Measurements from ENCODE around the gene TUBB4B.

DNA sequence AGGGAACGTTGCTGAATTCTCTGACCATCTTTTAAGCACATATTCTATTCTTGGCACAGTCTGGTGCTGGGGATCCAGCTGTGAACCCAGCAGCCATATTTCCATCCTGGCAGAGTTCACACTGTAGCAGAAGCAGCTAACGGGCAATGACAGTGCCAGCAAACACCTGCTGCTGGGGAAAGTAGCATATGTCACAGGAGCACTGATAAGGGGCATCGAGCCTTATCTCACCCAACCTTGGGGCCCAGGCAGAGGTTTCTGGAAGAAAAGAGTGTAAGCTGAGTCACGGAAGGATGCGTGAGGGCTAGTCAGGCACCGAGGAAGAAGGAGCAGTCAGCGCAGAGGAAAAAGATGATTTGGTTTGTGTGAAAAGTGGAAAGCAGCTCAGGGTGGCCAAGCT lies 34.5 kb upstream of the TUBB4B start:
- TF ChIP-seq, protein P1, sequence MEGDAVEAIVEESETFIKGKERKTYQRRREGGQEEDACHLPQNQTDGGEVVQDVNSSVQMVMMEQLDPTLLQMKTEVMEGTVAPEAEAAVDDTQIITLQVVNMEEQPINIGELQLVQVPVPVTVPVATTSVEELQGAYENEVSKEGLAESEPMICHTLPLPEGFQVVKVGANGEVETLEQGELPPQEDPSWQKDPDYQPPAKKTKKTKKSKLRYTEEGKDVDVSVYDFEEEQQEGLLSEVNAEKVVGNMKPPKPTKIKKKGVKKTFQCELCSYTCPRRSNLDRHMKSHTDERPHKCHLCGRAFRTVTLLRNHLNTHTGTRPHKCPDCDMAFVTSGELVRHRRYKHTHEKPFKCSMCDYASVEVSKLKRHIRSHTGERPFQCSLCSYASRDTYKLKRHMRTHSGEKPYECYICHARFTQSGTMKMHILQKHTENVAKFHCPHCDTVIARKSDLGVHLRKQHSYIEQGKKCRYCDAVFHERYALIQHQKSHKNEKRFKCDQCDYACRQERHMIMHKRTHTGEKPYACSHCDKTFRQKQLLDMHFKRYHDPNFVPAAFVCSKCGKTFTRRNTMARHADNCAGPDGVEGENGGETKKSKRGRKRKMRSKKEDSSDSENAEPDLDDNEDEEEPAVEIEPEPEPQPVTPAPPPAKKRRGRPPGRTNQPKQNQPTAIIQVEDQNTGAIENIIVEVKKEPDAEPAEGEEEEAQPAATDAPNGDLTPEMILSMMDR (IDR thresholded peaks at IDR 0.05): no peak
- no peak for TF ChIP-seq POLR2A (IDR thresholded peaks at IDR 0.05)

Data from thyroid gland (tissue), 4 donors.